PC-3 (cell line): Measurements from ENCODE around the gene CYP19A1. TPM values are rescaled to one million over a fixed set of nuclear protein-coding genes. Genes with fewer than 3 reads are reported as not detected.

Source experiments
- ATAC-seq: fragments of 200-7000 bp; cut with Tn5 transposase; 2 replicates; pipeline ENCODE4 v1.9.1; 2020; ENCODE audit warnings: mild to moderate bottlenecking, moderate library complexity
- BruUV-seq: library from RNA; stranded (reverse); fragments of 400-500 nt; replicated peaks from 2 replicates; lab custom pipeline; 2021; lab: Mats Ljungman, UMichigan
- CTCF ChIA-PET: fragments of 300-600 bp; sonication (Branson Sonifier 250); formaldehyde crosslinking; loops from one replicate; lab custom pipeline; 2022; ENCODE audit warnings: antibody characterized with exemption; lab: Charles Lee
- POLR2A ChIA-PET: fragments of 300-600 bp; sonication (Branson Sonifier 250); formaldehyde crosslinking; loops from one replicate; lab custom pipeline; 2022; ENCODE audit warnings: antibody characterized with exemption; ENCODE audit not compliant: unreplicated experiment; lab: Charles Lee
- DNase-seq: peaks from one replicate; pipeline ENCODE4 v3.0.0-alpha.2; 2015
- H2AFZ ChIP-seq: fragments of 300-600 bp; sonication (generic); 2 replicates; pipeline ENCODE4 v1.6.0; 2016; ENCODE audit warnings: antibody characterized with exemption, low read length
- H3F3A ChIP-seq: fragments of 300-600 bp; sonication (generic); one replicate; pipeline ENCODE4 v1.6.0; 2017; ENCODE audit warnings: antibody characterized with exemption, low read length, control low read depth, mild to moderate bottlenecking; ENCODE audit not compliant: unreplicated experiment
- H3K27ac ChIP-seq: fragments of 300-600 bp; sonication (generic); 2 replicates; pipeline ENCODE4 v1.5.1; 2016; ENCODE audit warnings: mild to moderate bottlenecking, low read length
- H3K27me3 ChIP-seq: fragments of 300-600 bp; sonication (generic); 2 replicates; pipeline ENCODE4 v1.6.1; 2016; ENCODE audit warnings: low read length, mixed read lengths
- H3K36me3 ChIP-seq: fragments of 300-600 bp; sonication (generic); 2 replicates; pipeline ENCODE4 v1.6.1; 2016; ENCODE audit warnings: low read depth, mixed run types, low read length, mixed read lengths
- H3K4me1 ChIP-seq: fragments of 300-600 bp; sonication (generic); 2 replicates; pipeline ENCODE4 v1.5.1; 2016; ENCODE audit warnings: low read length; ENCODE audit not compliant: insufficient read depth
- H3K4me2 ChIP-seq: fragments of 300-600 bp; sonication (generic); 2 replicates; pipeline ENCODE4 v1.6.0; 2016; ENCODE audit warnings: low read length
- H3K4me3 ChIP-seq: fragments of 300-600 bp; sonication (generic); 2 replicates; pipeline ENCODE4 v1.5.1; 2016; ENCODE audit warnings: mild to moderate bottlenecking, low read length, mixed read lengths
- H3K79me2 ChIP-seq: fragments of 300-600 bp; sonication (generic); 2 replicates; pipeline ENCODE4 v1.6.1; 2017; ENCODE audit warnings: low read length, mixed read lengths
- H3K9ac ChIP-seq: fragments of 300-600 bp; sonication (generic); 2 replicates; pipeline ENCODE4 v1.6.0; 2016; ENCODE audit warnings: mild to moderate bottlenecking, low read length
- H3K9me2 ChIP-seq: fragments of 300-600 bp; sonication (generic); replicated peaks from 2 replicates; pipeline ENCODE4 v1.6.1; 2016; ENCODE audit warnings: mixed run types, low read length, mixed read lengths
- H3K9me3 ChIP-seq: fragments of 300-600 bp; sonication (generic); 2 replicates; pipeline ENCODE4 v1.6.1; 2016; ENCODE audit warnings: low read length, mixed read lengths
- H4K20me1 ChIP-seq: fragments of 300-600 bp; sonication (generic); 2 replicates; pipeline ENCODE4 v1.6.1; 2016; ENCODE audit warnings: low read length, mixed read lengths
- EZH2 ChIP-seq: fragments of 300-600 bp; sonication (generic); IDR thresholded peaks from one replicate; pipeline ENCODE4 v1.6.1; 2017; ENCODE audit warnings: antibody characterized with exemption, mild to moderate bottlenecking, low read length; ENCODE audit not compliant: unreplicated experiment
- EZH2phosphoT487 ChIP-seq: fragments of 300-600 bp; sonication (generic); IDR thresholded peaks from 2 replicates; pipeline ENCODE4 v1.6.1; 2018; ENCODE audit warnings: mild to moderate bottlenecking, antibody characterized with exemption, low read length, borderline replicate concordance
- intact Hi-C: fragments of 100-400 bp; cut with micrococcal nuclease; formaldehyde crosslinking; loops from 2 replicates; pipeline ENCODE4 v1.9.0; 2023
- total RNA-seq: library from RNA; depleted of rRNA; stranded (reverse); fragments of >200 nt; gene quantifications from 2 replicates; pipeline ENCODE4 v1.2.3, GENCODE V29; 2014
- TF ChIP-seq, protein P1 (sequence below): fragments of 300-600 bp; sonication (generic); conservative IDR thresholded peaks from 2 replicates; pipeline ENCODE4 v1.5.1; 2017; ENCODE audit warnings: antibody characterized with exemption, low read depth, mild to moderate bottlenecking, low read length

The CYP19A1 gene
- total RNA-seq, 1 experiment from 2014 or later = not detected

DNA sequence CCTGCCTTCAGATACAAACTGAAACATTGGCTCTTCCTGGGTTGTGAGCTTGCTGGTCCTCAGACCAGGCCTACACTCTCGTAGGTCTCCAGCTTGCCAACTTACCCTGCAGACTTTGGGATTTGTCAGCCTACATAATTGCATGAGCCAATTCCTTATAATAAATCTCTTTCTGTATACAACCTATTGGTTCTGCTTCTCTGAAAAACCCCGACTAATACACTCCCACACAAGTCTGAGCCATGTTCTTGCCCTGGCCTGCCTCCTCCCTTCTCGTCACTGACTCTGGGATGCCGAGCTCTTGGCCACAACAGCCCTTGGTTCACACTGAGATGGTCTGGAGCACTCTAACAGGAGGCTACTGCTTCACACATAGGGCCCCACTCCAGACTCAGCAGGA lies 9.5 kb downstream of the CYP19A1 start:
- Histone ChIP-seq H3K27me3 (no peaks in the 10 kb centered on the region), H3K9ac (no peak overlapping the region), H4K20me1 (no peaks in the 10 kb centered on the region), H3K27ac (no peak overlapping the region), H3K79me2 (no peaks in the 10 kb centered on the region), H3K4me2 (no peak overlapping the region), H2AFZ (no peak overlapping the region), H3K9me2 (no peaks in the 10 kb centered on the region), H3K4me3 (no peak overlapping the region), H3K9me3 (no peaks in the 10 kb centered on the region), H3F3A (no peaks in the 10 kb centered on the region), H3K4me1 (no peaks in the 10 kb centered on the region), H3K36me3 (no peaks in the 10 kb centered on the region)
- DNase-seq = no peak
- TF ChIP-seq EZH2phosphoT487 (no peak), EZH2 (no peak)
- TF ChIP-seq, protein P1, sequence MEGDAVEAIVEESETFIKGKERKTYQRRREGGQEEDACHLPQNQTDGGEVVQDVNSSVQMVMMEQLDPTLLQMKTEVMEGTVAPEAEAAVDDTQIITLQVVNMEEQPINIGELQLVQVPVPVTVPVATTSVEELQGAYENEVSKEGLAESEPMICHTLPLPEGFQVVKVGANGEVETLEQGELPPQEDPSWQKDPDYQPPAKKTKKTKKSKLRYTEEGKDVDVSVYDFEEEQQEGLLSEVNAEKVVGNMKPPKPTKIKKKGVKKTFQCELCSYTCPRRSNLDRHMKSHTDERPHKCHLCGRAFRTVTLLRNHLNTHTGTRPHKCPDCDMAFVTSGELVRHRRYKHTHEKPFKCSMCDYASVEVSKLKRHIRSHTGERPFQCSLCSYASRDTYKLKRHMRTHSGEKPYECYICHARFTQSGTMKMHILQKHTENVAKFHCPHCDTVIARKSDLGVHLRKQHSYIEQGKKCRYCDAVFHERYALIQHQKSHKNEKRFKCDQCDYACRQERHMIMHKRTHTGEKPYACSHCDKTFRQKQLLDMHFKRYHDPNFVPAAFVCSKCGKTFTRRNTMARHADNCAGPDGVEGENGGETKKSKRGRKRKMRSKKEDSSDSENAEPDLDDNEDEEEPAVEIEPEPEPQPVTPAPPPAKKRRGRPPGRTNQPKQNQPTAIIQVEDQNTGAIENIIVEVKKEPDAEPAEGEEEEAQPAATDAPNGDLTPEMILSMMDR = no peak
- CTCF ChIA-PET = no interaction called here
- no TSS peak for BruUV-seq
- intact Hi-C loops = no loop called here
- no peak for ATAC-seq
- POLR2A ChIA-PET = no interaction called here

DNA sequence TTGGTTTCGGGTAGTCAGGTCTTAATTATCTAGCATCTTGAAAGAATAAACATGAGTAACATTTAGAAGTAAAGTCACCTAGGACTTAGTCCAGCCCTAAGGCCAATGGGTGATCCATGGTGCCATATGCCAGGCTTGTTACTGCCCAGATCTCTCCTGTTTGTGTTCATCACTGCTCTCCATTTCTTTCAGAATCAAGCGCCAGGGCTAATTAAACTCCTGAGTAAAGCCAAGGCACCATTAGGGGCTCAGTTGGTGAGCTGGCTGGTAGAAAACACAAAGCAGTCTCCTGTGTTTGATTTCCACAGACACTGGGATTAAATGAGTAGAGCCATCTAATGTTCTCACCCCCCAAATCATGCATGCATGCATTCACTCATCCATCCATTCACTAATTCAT lies 11.3 kb downstream of the CYP19A1 start:
- TF ChIP-seq EZH2phosphoT487 (no peak), EZH2 (no peak)
- TF ChIP-seq, protein P1 = no peak
- Histone ChIP-seq H3K4me1 (no peaks in the 10 kb centered on the region), H4K20me1 (no peaks in the 10 kb centered on the region), H3F3A (no peaks in the 10 kb centered on the region), H3K9ac (no peak overlapping the region), H3K36me3 (no peaks in the 10 kb centered on the region), H3K79me2 (no peaks in the 10 kb centered on the region), H3K9me3 (no peaks in the 10 kb centered on the region), H3K27me3 (no peaks in the 10 kb centered on the region), H3K9me2 (no peaks in the 10 kb centered on the region), H2AFZ (no peak overlapping the region), H3K4me2 (no peak overlapping the region), H3K4me3 (no peak overlapping the region), H3K27ac (no peak overlapping the region)
- ChIA-PET POLR2A (no interaction called here), CTCF (no interaction called here)
- ATAC-seq (no peak), DNase-seq (no peak)
- BruUV-seq = no TSS peak
- intact Hi-C loops = no loop called here

DNA sequence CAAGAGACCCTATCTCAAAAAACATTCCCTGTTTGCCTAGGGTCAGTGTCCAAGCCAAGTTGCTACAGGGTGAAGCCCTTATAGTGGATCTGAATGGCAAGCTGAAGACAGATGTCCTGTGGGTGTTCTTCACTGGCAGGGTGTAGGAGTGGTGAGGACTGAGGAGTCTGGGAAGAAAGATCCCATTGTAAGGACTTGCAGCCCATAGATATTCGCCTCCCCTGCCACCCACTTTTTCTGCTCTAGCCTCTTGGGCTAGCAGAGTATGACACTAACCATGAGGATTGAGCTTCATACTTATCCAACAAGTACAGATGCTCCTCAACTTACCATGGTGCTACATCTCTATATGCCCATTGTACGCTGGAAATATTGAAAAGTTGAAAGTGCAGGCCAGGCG lies 13.2 kb downstream of the CYP19A1 start:
- no peaks in the 10 kb centered on the region for H3K36me3 ChIP-seq
- H3F3A ChIP-seq = no peaks in the 10 kb centered on the region
- no peak overlapping the region for H3K4me3 ChIP-seq
- BruUV-seq = no TSS peak
- no peaks in the 10 kb centered on the region for H3K9me3 ChIP-seq
- ChIA-PET POLR2A (no interaction called here), CTCF (no interaction called here)
- no peaks in the 10 kb centered on the region for H3K27me3 ChIP-seq
- no peak overlapping the region for H3K9ac ChIP-seq
- no peak overlapping the region for H3K4me2 ChIP-seq
- no peaks in the 10 kb centered on the region for H4K20me1 ChIP-seq
- H3K27ac ChIP-seq = no peak overlapping the region
- no peaks in the 10 kb centered on the region for H3K9me2 ChIP-seq
- TF ChIP-seq EZH2phosphoT487 = no peak
- TF ChIP-seq, protein P1 = no peak
- no peak for TF ChIP-seq EZH2
- no peaks in the 10 kb centered on the region for H3K4me1 ChIP-seq
- no peak for DNase-seq
- H2AFZ ChIP-seq = no peak overlapping the region
- no peak for ATAC-seq
- no peaks in the 10 kb centered on the region for H3K79me2 ChIP-seq
- intact Hi-C loops = no loop called here
